Panc1 (cell line): ENCODE data around the gene ERI2. TPM values are rescaled to one million over a fixed set of nuclear protein-coding genes. Genes with fewer than 3 reads are reported as not detected.

ENCODE experiments used
- ATAC-seq: fragments of 200-7000 bp; cut with Tn5 transposase; 2 replicates; pipeline ENCODE4 v1.9.1; 2020; ENCODE audit warnings: mild to moderate bottlenecking, moderate library complexity
- Bru-seq: library from RNA; stranded (reverse); fragments of 400-500 nt; gene quantifications from one replicate; lab custom pipeline; 2021; lab: Mats Ljungman, UMichigan
- BruChase-seq, 2 experiments: library from RNA; stranded (reverse); fragments of 400-500 nt; gene quantifications; one replicate each; lab custom pipeline; 2021; lab: Mats Ljungman, UMichigan
- BruUV-seq: library from RNA; stranded (reverse); fragments of 400-500 nt; replicated peaks from 2 replicates; lab custom pipeline; 2021; lab: Mats Ljungman, UMichigan
- CTCF ChIA-PET: fragments of 300-600 bp; sonication (Branson Sonifier 250); formaldehyde crosslinking; loops from one replicate; lab custom pipeline; 2022; ENCODE audit warnings: antibody characterized with exemption; lab: Charles Lee
- POLR2A ChIA-PET: fragments of 300-600 bp; sonication (Branson Sonifier 250); formaldehyde crosslinking; loops from one replicate; lab custom pipeline; 2022; ENCODE audit warnings: antibody characterized with exemption; lab: Charles Lee
- DNase-seq: peaks from one replicate; pipeline ENCODE4 v3.0.0-alpha.2; 2010; ENCODE audit warnings: low read depth, low spot score
- H3K27ac ChIP-seq: 2 replicates; pipeline ENCODE4 v1.5.1; 2011; ENCODE audit warnings: mild to moderate bottlenecking, low read length, inconsistent platforms
- H3K27me3 ChIP-seq: fragments of 200-500 bp; sonication (Bioruptor generic); 2 replicates; pipeline ENCODE4 v1.6.0; 2014; ENCODE audit warnings: low read length, inconsistent platforms; ENCODE audit not compliant: control insufficient read depth, insufficient read depth
- H3K36me3 ChIP-seq: fragments of 200-500 bp; sonication (Bioruptor generic); 2 replicates; pipeline ENCODE4 v1.5.1; 2014; ENCODE audit warnings: inconsistent platforms, mild to moderate bottlenecking, low read length, moderate library complexity; ENCODE audit not compliant: control insufficient read depth, insufficient read depth
- H3K4me1 ChIP-seq: 2 replicates; pipeline ENCODE4 v1.5.1; 2011; ENCODE audit warnings: inconsistent platforms, mild to moderate bottlenecking, low read length, moderate library complexity; ENCODE audit not compliant: control insufficient read depth, insufficient read depth
- H3K4me3 ChIP-seq, 2 experiments: 2 replicates each; pipeline ENCODE4 v1.5.1; 2011 to 2012; ENCODE audit warnings: low read depth in 2 of 2, low read length in 2 of 2, mild to moderate bottlenecking in 2 of 2, inconsistent platforms in 1 of 2, moderate library complexity in 1 of 2
- H3K9me3 ChIP-seq: fragments of 200-500 bp; sonication (Bioruptor generic); 2 replicates; pipeline ENCODE4 v1.5.1; 2014; ENCODE audit warnings: low read depth, mild to moderate bottlenecking, inconsistent platforms, low read length, moderate library complexity; ENCODE audit not compliant: control insufficient read depth, insufficient read depth
- POLR2AphosphoS5 ChIP-seq: IDR thresholded peaks from 2 replicates; pipeline ENCODE4 v1.6.1; 2012; ENCODE audit warnings: mild to moderate bottlenecking, low read depth, low read length, moderate library complexity
- SIN3A ChIP-seq: IDR thresholded peaks from 2 replicates; pipeline ENCODE4 v1.6.1; 2012; ENCODE audit warnings: low read depth, mild to moderate bottlenecking, low read length, moderate library complexity, borderline replicate concordance; ENCODE audit not compliant: insufficient read depth
- TCF7L2 ChIP-seq: IDR thresholded peaks from 2 replicates; pipeline ENCODE4 v1.6.1; 2011; ENCODE audit warnings: mild to moderate bottlenecking, low read depth, low read length, inconsistent platforms
- in situ Hi-C: cut with HindIII; loops from 2 replicates; pipeline ENCODE4 v1.10.0; 2016; ENCODE audit warnings: low sequenced_read_pairs, low pct_unique_long_range_greater_than_20kb
- intact Hi-C: fragments of 100-400 bp; cut with micrococcal nuclease; formaldehyde crosslinking; loops from one replicate; pipeline ENCODE4 v1.10.0; 2022; ENCODE audit not compliant: unreplicated experiment
- long read RNA-seq: library from polyadenylated mRNA; unstranded; transcript quantifications from one replicate; pipeline ENCODE4 v2.0.0, GENCODE V29; 2021; ENCODE audit not compliant: unreplicated experiment
- polyA plus RNA-seq: library from polyadenylated mRNA; unstranded; fragments of >200 nt; gene quantifications from one replicate; pipeline ENCODE4 v1.2.1, GENCODE V29; 2012; ENCODE audit warnings: missing spikeins; ENCODE audit not compliant: insufficient read length
- total RNA-seq: library from RNA; stranded (reverse); gene quantifications from one replicate; pipeline ENCODE4 v1.2.1, GENCODE V29; 2021; ENCODE audit not compliant: unreplicated experiment
- TF ChIP-seq, protein P1 (sequence below), 2 experiments: IDR thresholded peaks; 2 replicates each; pipeline ENCODE4 v1.6.1; 2011 to 2012; ENCODE audit warnings: low read depth in 2 of 2, control low read depth in 1 of 2, low read length in 1 of 2, mild to moderate bottlenecking in 1 of 2, moderate library complexity in 1 of 2; ENCODE audit not compliant: insufficient read depth in 1 of 2
- TF ChIP-seq, protein P2 (sequence below): fragments of 450-650 bp; IDR thresholded peaks from 2 replicates; pipeline ENCODE4 v1.5.1; 2017; ENCODE audit warnings: mild to moderate bottlenecking

The ERI2 gene, protein sequence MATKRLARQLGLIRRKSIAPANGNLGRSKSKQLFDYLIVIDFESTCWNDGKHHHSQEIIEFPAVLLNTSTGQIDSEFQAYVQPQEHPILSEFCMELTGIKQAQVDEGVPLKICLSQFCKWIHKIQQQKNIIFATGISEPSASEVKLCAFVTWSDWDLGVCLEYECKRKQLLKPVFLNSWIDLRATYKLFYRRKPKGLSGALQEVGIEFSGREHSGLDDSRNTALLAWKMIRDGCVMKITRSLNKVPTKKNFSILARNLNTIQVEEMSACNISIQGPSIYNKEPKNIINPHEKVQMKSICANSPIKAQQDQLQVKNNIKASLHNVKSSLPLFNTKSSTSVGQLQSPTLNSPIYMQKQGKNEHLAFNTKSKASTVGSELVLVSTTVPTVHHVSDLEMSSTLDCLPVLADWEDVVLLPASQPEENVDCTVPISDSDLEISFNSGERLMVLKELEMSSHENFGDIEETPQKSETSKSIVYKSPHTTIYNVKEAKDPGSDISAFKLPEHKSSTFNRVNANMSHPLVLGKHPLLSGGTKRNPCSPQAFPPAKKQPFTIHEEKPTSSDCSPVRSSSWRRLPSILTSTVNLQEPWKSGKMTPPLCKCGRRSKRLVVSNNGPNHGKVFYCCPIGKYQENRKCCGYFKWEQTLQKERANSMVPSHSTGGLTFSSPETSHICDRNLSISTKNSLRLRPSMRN
- total RNA-seq: 20.4 TPM
- 8.7 TPM for polyA plus RNA-seq
- Bru-seq, nascent RNA: percentile 51 among the genes with signal in this experiment
- BruChase-seq, experiment 1, labeled RNA remaining after a 2-hour chase: percentile 61 among the genes with signal in this experiment
- BruChase-seq, experiment 2, labeled RNA remaining after a 6-hour chase: percentile 60 among the genes with signal in this experiment
- long read RNA-seq, partial matches to known transcripts: 19 of 52 reads
- long read RNA-seq, other reads (novel, unspliced or antisense): 23 of 52 reads

DNA sequence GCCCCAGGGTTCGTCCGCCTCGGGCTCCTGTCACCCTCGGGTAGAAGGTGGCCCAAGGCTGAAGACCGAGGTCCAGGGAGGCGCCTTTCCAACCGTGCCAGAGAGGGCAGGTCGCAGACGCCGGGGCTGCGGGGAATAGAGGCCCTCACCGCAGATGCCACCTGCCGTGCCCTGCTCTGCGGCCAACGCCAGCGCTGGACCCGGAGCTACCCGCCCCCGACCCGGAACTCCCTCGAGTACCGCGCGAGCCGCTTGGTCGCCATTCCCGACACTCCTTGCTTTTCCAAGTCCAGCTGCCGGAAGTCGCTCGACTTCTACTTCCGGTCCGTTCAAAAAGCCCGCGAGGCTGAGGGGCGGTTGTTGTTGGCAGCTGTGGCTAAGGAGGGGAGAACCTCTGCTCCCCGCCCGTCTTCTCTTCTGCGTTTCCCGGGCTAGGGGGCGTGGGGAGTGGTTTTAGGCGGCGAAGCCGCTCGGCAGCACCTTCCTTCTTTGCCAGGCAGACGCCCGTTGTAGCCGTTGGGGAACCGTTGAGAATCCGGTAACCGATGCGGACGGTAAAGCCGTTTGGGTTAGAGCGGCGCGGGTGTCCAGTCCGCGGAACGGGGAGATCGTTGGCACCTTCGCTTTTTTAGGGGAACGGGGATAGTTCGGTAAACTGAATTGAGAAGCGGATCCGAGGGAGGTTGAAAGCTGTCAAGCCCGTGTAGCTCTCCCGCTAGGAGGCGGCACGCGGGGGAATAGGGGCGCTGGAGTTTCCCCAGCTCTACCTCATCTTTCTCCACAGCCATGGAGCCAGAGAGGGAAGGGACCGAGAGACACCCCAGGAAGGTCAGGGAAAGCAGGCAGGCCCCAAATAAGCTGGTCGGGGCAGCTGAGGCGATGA is at the start of gene ERI2, which contains the start of gene REXO5:
TSS of gene ERI2 (minus strand) at position 305 of the 883 bp plus-strand sequence. CDS start at position 263, 42 bp downstream.
TSS of gene REXO5 (plus strand) at position 360 of the 883 bp plus-strand sequence. CDS start at position 787, 427 bp downstream.
- TF ChIP-seq SIN3A (peak; percentile 95), TCF7L2 (peak; percentile 66), POLR2AphosphoS5 (peak; percentile 91)
- TF ChIP-seq, protein P1, sequence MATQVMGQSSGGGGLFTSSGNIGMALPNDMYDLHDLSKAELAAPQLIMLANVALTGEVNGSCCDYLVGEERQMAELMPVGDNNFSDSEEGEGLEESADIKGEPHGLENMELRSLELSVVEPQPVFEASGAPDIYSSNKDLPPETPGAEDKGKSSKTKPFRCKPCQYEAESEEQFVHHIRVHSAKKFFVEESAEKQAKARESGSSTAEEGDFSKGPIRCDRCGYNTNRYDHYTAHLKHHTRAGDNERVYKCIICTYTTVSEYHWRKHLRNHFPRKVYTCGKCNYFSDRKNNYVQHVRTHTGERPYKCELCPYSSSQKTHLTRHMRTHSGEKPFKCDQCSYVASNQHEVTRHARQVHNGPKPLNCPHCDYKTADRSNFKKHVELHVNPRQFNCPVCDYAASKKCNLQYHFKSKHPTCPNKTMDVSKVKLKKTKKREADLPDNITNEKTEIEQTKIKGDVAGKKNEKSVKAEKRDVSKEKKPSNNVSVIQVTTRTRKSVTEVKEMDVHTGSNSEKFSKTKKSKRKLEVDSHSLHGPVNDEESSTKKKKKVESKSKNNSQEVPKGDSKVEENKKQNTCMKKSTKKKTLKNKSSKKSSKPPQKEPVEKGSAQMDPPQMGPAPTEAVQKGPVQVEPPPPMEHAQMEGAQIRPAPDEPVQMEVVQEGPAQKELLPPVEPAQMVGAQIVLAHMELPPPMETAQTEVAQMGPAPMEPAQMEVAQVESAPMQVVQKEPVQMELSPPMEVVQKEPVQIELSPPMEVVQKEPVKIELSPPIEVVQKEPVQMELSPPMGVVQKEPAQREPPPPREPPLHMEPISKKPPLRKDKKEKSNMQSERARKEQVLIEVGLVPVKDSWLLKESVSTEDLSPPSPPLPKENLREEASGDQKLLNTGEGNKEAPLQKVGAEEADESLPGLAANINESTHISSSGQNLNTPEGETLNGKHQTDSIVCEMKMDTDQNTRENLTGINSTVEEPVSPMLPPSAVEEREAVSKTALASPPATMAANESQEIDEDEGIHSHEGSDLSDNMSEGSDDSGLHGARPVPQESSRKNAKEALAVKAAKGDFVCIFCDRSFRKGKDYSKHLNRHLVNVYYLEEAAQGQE (IDR thresholded peaks at IDR 0.05; ENCODE audit: insufficient read depth in 1 of 2, low read depth in 2 of 2, low read length in 1 of 2): peak; percentile 8 to 32; a peak in 1 of 4 replicates
- TF ChIP-seq, protein P2, sequence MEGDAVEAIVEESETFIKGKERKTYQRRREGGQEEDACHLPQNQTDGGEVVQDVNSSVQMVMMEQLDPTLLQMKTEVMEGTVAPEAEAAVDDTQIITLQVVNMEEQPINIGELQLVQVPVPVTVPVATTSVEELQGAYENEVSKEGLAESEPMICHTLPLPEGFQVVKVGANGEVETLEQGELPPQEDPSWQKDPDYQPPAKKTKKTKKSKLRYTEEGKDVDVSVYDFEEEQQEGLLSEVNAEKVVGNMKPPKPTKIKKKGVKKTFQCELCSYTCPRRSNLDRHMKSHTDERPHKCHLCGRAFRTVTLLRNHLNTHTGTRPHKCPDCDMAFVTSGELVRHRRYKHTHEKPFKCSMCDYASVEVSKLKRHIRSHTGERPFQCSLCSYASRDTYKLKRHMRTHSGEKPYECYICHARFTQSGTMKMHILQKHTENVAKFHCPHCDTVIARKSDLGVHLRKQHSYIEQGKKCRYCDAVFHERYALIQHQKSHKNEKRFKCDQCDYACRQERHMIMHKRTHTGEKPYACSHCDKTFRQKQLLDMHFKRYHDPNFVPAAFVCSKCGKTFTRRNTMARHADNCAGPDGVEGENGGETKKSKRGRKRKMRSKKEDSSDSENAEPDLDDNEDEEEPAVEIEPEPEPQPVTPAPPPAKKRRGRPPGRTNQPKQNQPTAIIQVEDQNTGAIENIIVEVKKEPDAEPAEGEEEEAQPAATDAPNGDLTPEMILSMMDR: peak; percentile 69
- DNase-seq (peak; percentile 82), ATAC-seq (peak; percentile 98)
- peak within 1 kb of the TSS; percentile 62 to 75 for H3K4me3 ChIP-seq
- H3K4me1 ChIP-seq: peaks cover 9% of the 10 kb centered on the region
- intact Hi-C loops: no loop called here
- in situ Hi-C loops: no loop called here
- ChIA-PET CTCF (interaction anchor here (0.6 kb wide), 1 partner anchor 41 kb away, joined by 3 read pairs; no protein-coding TSS in a partner anchor), POLR2A (interaction anchor here (0.6 to 0.7 kb wide), 3 partner anchors 294 to 932 kb away, joined by 3 to 5 read pairs (median 3); no protein-coding TSS in a partner anchor)
- H3K27ac ChIP-seq: peak within 1 kb of the TSS; percentile 93
- BruUV-seq: TSS peak; percentile 96
- no peaks in the 10 kb centered on the region for H3K27me3 ChIP-seq
- no peaks in the 10 kb centered on the region for H3K9me3 ChIP-seq
- H3K36me3 ChIP-seq: no peaks in the 10 kb centered on the region

DNA sequence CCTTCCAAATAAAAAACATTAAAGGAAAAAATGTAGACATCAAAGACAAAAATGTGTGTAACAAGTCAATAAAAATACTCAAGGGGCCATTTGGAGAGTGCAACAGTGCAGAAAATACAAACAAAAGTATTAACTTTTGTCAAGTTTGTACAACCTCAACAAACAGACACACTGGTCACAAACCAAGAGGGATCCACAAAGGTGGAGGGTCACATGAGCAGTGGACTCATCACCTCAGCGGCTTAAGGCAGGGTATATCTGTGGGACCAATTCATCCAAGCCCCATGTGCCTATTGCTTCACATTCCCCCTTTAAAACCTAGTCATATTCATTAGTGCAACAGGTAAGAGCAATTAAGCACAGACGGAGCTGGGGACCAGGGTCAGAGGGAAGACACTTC is 48.7 kb upstream of the ERI2 start:
- in situ Hi-C loops: no loop called here
- CTCF ChIA-PET: no interaction called here

More for the DNA sequence above, 48.7 kb upstream of the ERI2 start:
- H3K4me1 ChIP-seq: peaks cover 23% of the 10 kb centered on the region
- intact Hi-C loops: no loop called here
- TF ChIP-seq, protein P1 (IDR thresholded peaks at IDR 0.05; ENCODE audit: insufficient read depth in 1 of 2, low read depth in 2 of 2, low read length in 1 of 2): no peak
- no peak for TF ChIP-seq TCF7L2
- TF ChIP-seq, protein P2: no peak
- TF ChIP-seq SIN3A: no peak
- no peak for TF ChIP-seq POLR2AphosphoS5
- H3K4me3 ChIP-seq: no peak overlapping the region
- H3K27ac ChIP-seq: no peak overlapping the region
- DNase-seq: no peak
- no peaks in the 10 kb centered on the region for H3K27me3 ChIP-seq
- POLR2A ChIA-PET: no interaction called here
- no TSS peak for BruUV-seq
- no peak for ATAC-seq
- peaks cover 4% of the 10 kb centered on the region; the same call in 1 of the 2 replicates for H3K36me3 ChIP-seq
- H3K9me3 ChIP-seq: no peaks in the 10 kb centered on the region
